Glutamatergic neuron (in vitro differentiated cells): ENCODE measurements around the gene PBX1. TPM values are rescaled to one million over a fixed set of nuclear protein-coding genes. Genes with fewer than 3 reads are reported as not detected.
A peak's percentile ranks its signal among the peaks of the same experiment; 100 is the strongest.

Source experiments
- DNase-seq: peaks from one replicate; pipeline ENCODE4 v3.0.0; 2022
- H3K27ac Mint-ChIP-seq: one replicate; pipeline ENCODE4 v1.8.0; 2020; ENCODE audit warnings: mild to moderate bottlenecking, mixed read lengths, inconsistent platforms; ENCODE audit not compliant: unreplicated experiment
- H3K27me3 Mint-ChIP-seq: one replicate; pipeline ENCODE4 v1.8.0; 2020; ENCODE audit warnings: mild to moderate bottlenecking, moderate library complexity, mixed read lengths, inconsistent platforms; ENCODE audit not compliant: unreplicated experiment
- H3K36me3 Mint-ChIP-seq: one replicate; pipeline ENCODE4 v1.8.0; 2020; ENCODE audit warnings: mild to moderate bottlenecking, mixed read lengths, inconsistent platforms; ENCODE audit not compliant: unreplicated experiment
- H3K4me1 Mint-ChIP-seq: one replicate; pipeline ENCODE4 v1.8.0; 2020; ENCODE audit warnings: mild to moderate bottlenecking, low read depth, mixed read lengths, inconsistent platforms; ENCODE audit not compliant: unreplicated experiment
- H3K4me3 Mint-ChIP-seq: one replicate; pipeline ENCODE4 v1.8.0; 2020; ENCODE audit warnings: mild to moderate bottlenecking, mixed read lengths, inconsistent platforms; ENCODE audit not compliant: unreplicated experiment
- H3K9me3 Mint-ChIP-seq: one replicate; pipeline ENCODE4 v1.8.0; 2020; ENCODE audit warnings: mild to moderate bottlenecking, moderate library complexity, mixed read lengths, inconsistent platforms; ENCODE audit not compliant: unreplicated experiment
- CTCF ChIP-seq: fragments of 200-600 bp; sonication (generic); IDR thresholded peaks from one replicate; pipeline ENCODE4 v1.5.0; 2021; ENCODE audit not compliant: partially characterized antibody, unreplicated experiment
- total RNA-seq: library from RNA; stranded (reverse); fragmentation: NEBNext Ultra II Directional; extraction: Animal tissue kit (Norgen Biotek cat#: 25700); gene quantifications from one replicate; pipeline ENCODE4 v1.2.1, GENCODE V29; 2021; ENCODE audit not compliant: unreplicated experiment

PBX1 gene
- total RNA-seq, 1 donor from 2014 or later: 98.7 TPM

GRCh38 chr1:164515711-164516331, 43.2 kb upstream of the PBX1 start:
- Mint-ChIP-seq H3K4me3 (no peak overlapping the region), H3K27me3 (no peaks in the 10 kb centered on the region), H3K4me1 (peaks cover 30% of the 10 kb centered on the region), H3K9me3 (no peaks in the 10 kb centered on the region), H3K36me3 (no peaks in the 10 kb centered on the region), H3K27ac (peak overlapping the region; percentile 41)
- DNase-seq: no peak
- TF ChIP-seq CTCF: no peak

GRCh38 chr1:164516591-164516990, 42.4 kb upstream of the PBX1 start:
- no peak overlapping the region for H3K4me3 Mint-ChIP-seq
- no peaks in the 10 kb centered on the region for H3K27me3 Mint-ChIP-seq
- no peak for TF ChIP-seq CTCF
- H3K27ac Mint-ChIP-seq: peak overlapping the region; percentile 41
- H3K9me3 Mint-ChIP-seq: no peaks in the 10 kb centered on the region
- H3K4me1 Mint-ChIP-seq: peaks cover 30% of the 10 kb centered on the region
- DNase-seq: no peak
- no peaks in the 10 kb centered on the region for H3K36me3 Mint-ChIP-seq

DNA sequence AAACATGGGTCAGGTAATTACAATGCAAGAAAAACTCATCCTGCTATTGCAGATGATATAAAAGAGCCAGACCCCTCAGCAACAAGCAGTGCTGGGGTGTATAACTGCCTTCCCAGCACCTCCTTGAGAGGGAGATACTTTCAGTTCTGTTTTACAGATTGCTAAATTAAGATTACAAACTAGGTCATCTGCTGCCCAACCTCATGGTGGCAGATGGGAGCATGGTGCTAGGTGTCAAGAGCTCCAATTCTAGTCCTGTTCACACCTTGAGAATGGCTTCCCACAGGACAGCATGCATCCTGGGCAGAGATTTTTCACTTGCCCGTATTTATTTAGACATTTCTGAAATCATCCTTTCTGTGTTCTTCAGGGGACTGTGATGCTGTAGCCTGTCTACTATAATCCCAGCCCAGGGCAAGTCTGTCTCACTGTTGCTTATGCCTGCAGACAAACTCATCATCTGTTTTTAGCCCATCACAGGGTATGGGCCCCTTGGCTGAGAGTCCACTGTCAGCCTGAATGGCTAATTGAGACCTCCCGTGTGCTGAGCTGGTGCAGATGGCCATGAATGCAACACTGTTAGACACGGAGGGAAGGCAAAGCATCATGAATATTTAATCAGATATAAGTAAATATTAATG, 40.2 kb upstream of the PBX1 start:
- peaks cover 30% of the 10 kb centered on the region for H3K4me1 Mint-ChIP-seq
- H3K9me3 Mint-ChIP-seq: no peaks in the 10 kb centered on the region
- peak; percentile 39 for DNase-seq
- TF ChIP-seq CTCF: no peak
- H3K36me3 Mint-ChIP-seq: peaks cover 4% of the 10 kb centered on the region
- H3K27ac Mint-ChIP-seq: peak overlapping the region; percentile 85
- no peaks in the 10 kb centered on the region for H3K27me3 Mint-ChIP-seq
- peak overlapping the region; percentile 49 for H3K4me3 Mint-ChIP-seq

DNA sequence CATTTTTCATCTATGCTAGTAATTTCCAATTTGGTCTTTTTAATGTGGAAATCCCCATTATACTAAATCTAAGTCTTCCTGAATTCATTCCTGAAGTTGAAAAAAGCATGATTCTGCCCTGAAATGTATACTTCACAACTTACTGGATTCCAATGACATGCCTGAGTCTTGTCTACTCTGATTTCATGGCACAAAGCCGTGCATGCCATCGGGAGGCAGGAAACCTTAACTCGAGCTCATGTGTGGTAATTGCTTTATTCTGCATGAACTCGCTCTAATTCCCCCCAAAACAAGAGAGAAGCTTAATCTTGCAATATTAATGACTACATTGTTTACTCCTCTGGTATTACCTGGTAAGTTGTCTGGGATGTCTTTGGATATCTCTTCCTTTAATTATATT, 39.6 kb upstream of the PBX1 start:
- no peak overlapping the region for H3K4me3 Mint-ChIP-seq
- H3K27ac Mint-ChIP-seq: peak overlapping the region; percentile 85

More for the DNA sequence above, 39.6 kb upstream of the PBX1 start:
- Mint-ChIP-seq H3K27me3 (no peaks in the 10 kb centered on the region), H3K36me3 (peaks cover 4% of the 10 kb centered on the region), H3K9me3 (no peaks in the 10 kb centered on the region), H3K4me1 (peaks cover 30% of the 10 kb centered on the region)
- no peak for DNase-seq
- TF ChIP-seq CTCF: no peak
